Erythroblast (primary cell): Measurements from ENCODE around the gene ZC2HC1B.

Experiments
- GATA1 ChIP-seq: IDR thresholded peaks from 2 replicates; pipeline ENCODE4 v1.6.1; 2011; ENCODE audit warnings: low read depth, mild to moderate bottlenecking, control low read depth, low read length, moderate library complexity
- POLR2A ChIP-seq: IDR thresholded peaks from 2 replicates; pipeline ENCODE4 v1.6.1; 2011; ENCODE audit warnings: mild to moderate bottlenecking, low read length

GRCh38 chr6:143877584-143878271, 13.5 kb downstream of the ZC2HC1B start:
- no peak for TF ChIP-seq POLR2A
- TF ChIP-seq GATA1, result no peak
